Astrocyte (in vitro differentiated cells and primary cell): Measurements from ENCODE around the gene PNPO.

Experiments
- CTCF ChIP-seq: IDR thresholded peaks from 2 replicates; pipeline ENCODE4 v1.5.1; 2011; ENCODE audit warnings: low read depth, mild to moderate bottlenecking, inconsistent platforms, low read length, moderate library complexity; ENCODE audit not compliant: insufficient read depth
- EZH2 ChIP-seq: IDR thresholded peaks from 2 replicates; pipeline ENCODE4 v1.6.1; 2012; ENCODE audit warnings: mild to moderate bottlenecking, low read length, inconsistent platforms; ENCODE audit not compliant: insufficient read depth

GRCh38 chr17:47902039-47902744, 39.2 kb upstream of the PNPO start:
- TF ChIP-seq CTCF (no peak), EZH2 (no peak)
